Heart left ventricle (tissue), 16 donors: Measurements from ENCODE around the gene TLX1. TPM values are rescaled to one million over a fixed set of nuclear protein-coding genes. Genes with fewer than 3 reads are reported as not detected.

Experiments used
- ATAC-seq, 4 donors: fragments of 200-7000 bp; cut with Tn5 transposase; one replicate each; pipeline ENCODE4 v1.9.1; 2020 to 2022; ENCODE audit warnings: moderate library complexity in 4 of 4, mild to moderate bottlenecking in 3 of 4, moderate number of reproducible peaks in 1 of 4
- DNase-seq, 5 donors: peaks; one replicate each; pipeline ENCODE4 v3.0.0-alpha.2; 2020
- H3K27ac ChIP-seq, 12 donors: fragments of 200-600 bp; sonication (generic) in 4 of 12; one replicate each; pipeline versions ENCODE4 v1.5.0 to v1.8.0; 2016 to 2022; ENCODE audit warnings: mild to moderate bottlenecking in 2 of 12
- H3K27me3 ChIP-seq, 9 donors: fragments of 200-600 bp; sonication (generic) in 2 of 9; one replicate each; pipeline versions ENCODE4 v1.5.1 to v1.8.0; 2016 to 2022; ENCODE audit warnings: mild to moderate bottlenecking in 3 of 9
- H3K36me3 ChIP-seq, 9 donors: fragments of 200-600 bp; sonication (generic) in 2 of 9; one replicate each; pipeline versions ENCODE4 v1.5.0 to v1.8.0; 2018 to 2022; ENCODE audit warnings: mild to moderate bottlenecking in 2 of 9
- H3K4me1 ChIP-seq, 12 donors: fragments of 200-600 bp; sonication (generic) in 4 of 12; one replicate each; pipeline versions ENCODE4 v1.5.0 to v1.8.0; 2016 to 2022; ENCODE audit warnings: mild to moderate bottlenecking in 3 of 12
- H3K4me3 ChIP-seq, 12 donors: fragments of 200-600 bp; sonication (generic) in 4 of 12; one replicate each; pipeline versions ENCODE4 v1.5.0 to v1.8.0; 2017 to 2022; ENCODE audit warnings: mild to moderate bottlenecking in 9 of 12, moderate library complexity in 4 of 12
- H3K9me3 ChIP-seq, 12 donors: fragments of 200-600 bp; sonication (generic) in 4 of 12; one replicate each; pipeline versions ENCODE4 v1.5.0 to v1.8.0; 2016 to 2022; ENCODE audit warnings: mild to moderate bottlenecking in 1 of 12
- POLR2A ChIP-seq, 2 donors: fragments of 450-650 bp; IDR thresholded peaks; one replicate each; pipeline ENCODE4 v1.6.1; 2017; ENCODE audit warnings: antibody characterized with exemption in 2 of 2, mild to moderate bottlenecking in 2 of 2, moderate library complexity in 2 of 2
- WGBS, 4 donors: extraction: QIAGEN DNeasy Blood & Tissue Kit in 2 of 4; methylation state at CpG; one replicate each; pipeline versions ENCODE4 v1.1.5 to v1.1.7; 2013 to 2018; 5-methylcytosine and 5-hydroxymethylcytosine counted together
- intact Hi-C, 10 donors: fragments of 100-400 bp; cut with DNase I; formaldehyde crosslinking; loops; one replicate each; pipeline versions ENCODE4 v1.11.1 to v1.14.2; 2022
- polyA plus RNA-seq, 2 donors: library from polyadenylated mRNA; stranded (reverse); fragments of 200-250 nt; gene quantifications; one replicate each; pipeline ENCODE4 v1.2.3, GENCODE V29; 2013
- total RNA-seq, 9 donors: library from RNA; depleted of rRNA in 2 of 9; stranded (reverse); fragments of >200 nt in 2 of 9; fragmentation: NEBNext Ultra II Directional in 3 of 9; extraction: Animal tissue kit (Norgen Biotek cat#: 25700) in 3 of 9; gene quantifications; one replicate each; pipeline versions ENCODE4 v1.1.0 to v1.2.4, GENCODE V29; 2016 to 2023
- TF ChIP-seq, protein P1 (sequence below), 12 donors: fragments of 200-600 bp; sonication (generic) in 4 of 12; IDR thresholded peaks; one replicate each; pipeline versions ENCODE4 v1.5.0 to v1.8.0; 2018 to 2022; ENCODE audit warnings: antibody characterized with exemption in 12 of 12, mild to moderate bottlenecking in 5 of 12
- donor health status: ischemic (EF 13 %, LVEDD 7.1; RV severe dilation, severe dysfunction).
- donor health status: healthy with polysubstance abuse.
- donor health status: DM: no; HTN: yes; CAD: no.
- donor health status: DM: no; HTN: no; CAD: no.
- donor health status: ischemic (EF 25% LVEDD 6.9; RV normal size, moderate dysfunction).
- donor health status: ischemic (EF 25% LVEDD 5.7; RV mildly dilated, moderate dysfunction).
- donor health status: healthy.
- donor health status: DM: yes; HTN: yes; CAD: no.
- donor health status: ischemic (EF 35%, LVEDD 5.7; RV mildly dilated, moderate dysfunction).
- donor health status: nonischemic (EF 11% LVEDD 7.7; RV severe dilation, severe dysfunction).
- donor health status: DM: yes; HTN: yes; CAD: no.
- donor health status: PGD.
- donor health status: ischemic (EF 29% LVEDD 5.4; RV normal size, mild dysfunction).
- donor health status: nonischemic (EF 23%, LVEDD 6.1; RV moderate dilation, normal function).

The TLX1 gene
- total and polyA plus RNA-seq, 11 donors = 0.08 to 0.94 (median 0.18) TPM; not detected in 3

DNA sequence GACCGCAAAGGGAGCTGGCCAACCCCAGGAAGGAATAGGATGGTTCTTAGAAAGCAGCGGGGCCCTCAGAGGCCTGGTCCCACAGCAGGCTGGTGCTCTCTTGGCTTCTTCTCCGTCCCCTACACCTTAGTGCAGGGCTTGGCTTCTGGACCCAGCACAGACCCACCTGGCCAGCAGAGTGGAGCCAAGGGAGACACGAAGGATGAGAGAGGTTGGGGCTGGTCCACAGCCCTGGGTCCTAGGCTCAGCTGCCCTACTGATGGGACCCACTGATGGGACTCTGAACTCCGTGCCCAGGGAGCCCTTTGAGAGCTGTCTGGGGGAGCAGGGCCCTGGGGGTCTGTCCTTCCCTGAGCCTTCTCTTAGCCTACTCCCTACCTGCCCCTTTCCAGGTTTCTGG, 6.2 kb upstream of the TLX1 start:
- Histone ChIP-seq H3K9me3 (no peaks in the 10 kb centered on the region), H3K4me1 (peaks cover 0 to 25% (median 14%) of the 10 kb centered on the region in 12 donors), H3K4me3 (no peak overlapping the region), H3K27ac (no peak overlapping the region), H3K36me3 (no peaks in the 10 kb centered on the region), H3K27me3 (peaks cover 56 to 100% (median 96%) of the 10 kb centered on the region in 9 donors)
- ATAC-seq (no peak), DNase-seq (no peak)
- TF ChIP-seq, protein P1, sequence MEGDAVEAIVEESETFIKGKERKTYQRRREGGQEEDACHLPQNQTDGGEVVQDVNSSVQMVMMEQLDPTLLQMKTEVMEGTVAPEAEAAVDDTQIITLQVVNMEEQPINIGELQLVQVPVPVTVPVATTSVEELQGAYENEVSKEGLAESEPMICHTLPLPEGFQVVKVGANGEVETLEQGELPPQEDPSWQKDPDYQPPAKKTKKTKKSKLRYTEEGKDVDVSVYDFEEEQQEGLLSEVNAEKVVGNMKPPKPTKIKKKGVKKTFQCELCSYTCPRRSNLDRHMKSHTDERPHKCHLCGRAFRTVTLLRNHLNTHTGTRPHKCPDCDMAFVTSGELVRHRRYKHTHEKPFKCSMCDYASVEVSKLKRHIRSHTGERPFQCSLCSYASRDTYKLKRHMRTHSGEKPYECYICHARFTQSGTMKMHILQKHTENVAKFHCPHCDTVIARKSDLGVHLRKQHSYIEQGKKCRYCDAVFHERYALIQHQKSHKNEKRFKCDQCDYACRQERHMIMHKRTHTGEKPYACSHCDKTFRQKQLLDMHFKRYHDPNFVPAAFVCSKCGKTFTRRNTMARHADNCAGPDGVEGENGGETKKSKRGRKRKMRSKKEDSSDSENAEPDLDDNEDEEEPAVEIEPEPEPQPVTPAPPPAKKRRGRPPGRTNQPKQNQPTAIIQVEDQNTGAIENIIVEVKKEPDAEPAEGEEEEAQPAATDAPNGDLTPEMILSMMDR (IDR thresholded peaks at IDR 0.05) = no peak
- no peak for TF ChIP-seq POLR2A (IDR thresholded peaks at IDR 0.05)
- intact Hi-C loops = no loop called here
- WGBS, 4 donors = 59 to 70% (median 66%) methylated on average over 5 of the region's 5 CpGs

GRCh38 chr10:101126684-101127628, 4.1 kb upstream of the TLX1 start:
- no peak for DNase-seq
- Histone ChIP-seq H3K27ac (no peak overlapping the region), H3K4me3 (no peak overlapping the region), H3K9me3 (no peaks in the 10 kb centered on the region), H3K4me1 (peaks cover 0 to 27% (median 16%) of the 10 kb centered on the region in 12 donors), H3K36me3 (no peaks in the 10 kb centered on the region), H3K27me3 (peaks cover 69 to 100% (median 99%) of the 10 kb centered on the region in 9 donors)
- no peak for ATAC-seq
- intact Hi-C loops = no loop called here
- 13 to 33% (median 25%) methylated on average over 14 of the region's 14 CpGs for WGBS, 4 donors
- no peak for TF ChIP-seq POLR2A (IDR thresholded peaks at IDR 0.05)
- TF ChIP-seq, protein P1 (IDR thresholded peaks at IDR 0.05) = no peak

- Histone ChIP-seq H3K27ac (no peak overlapping the region), H3K36me3 (no peaks in the 10 kb centered on the region), H3K4me3 (no peak overlapping the region), H3K4me1 (peaks cover 3 to 39% (median 19%) of the 10 kb centered on the region in 12 donors), H3K27me3 (peaks cover 69 to 100% (median 99%) of the 10 kb centered on the region in 9 donors), H3K9me3 (no peaks in the 10 kb centered on the region)
- TF ChIP-seq POLR2A (IDR thresholded peaks at IDR 0.05) = no peak
- TF ChIP-seq, protein P1 (IDR thresholded peaks at IDR 0.05) = no peak
- intact Hi-C loops = no loop called here
- ATAC-seq (no peak), DNase-seq (no peak)
- 44 to 57% (median 51%) methylated on average over 5 of the region's 5 CpGs for WGBS, 4 donors
These were observed 959 bp upstream of the TLX1 start for GRCh38 chr10:101130141-101130540.

GRCh38 chr10:101131962-101132635, 999 bp downstream of the TLX1 start:
- no peak for ATAC-seq

More at GRCh38 chr10:101131962-101132635, 999 bp downstream of the TLX1 start:
- no peak overlapping the region for H3K27ac ChIP-seq
- no peak for DNase-seq
- TF ChIP-seq, protein P1 (IDR thresholded peaks at IDR 0.05) = no peak
- no peak for TF ChIP-seq POLR2A (IDR thresholded peaks at IDR 0.05)
- H3K36me3 ChIP-seq = no peaks in the 10 kb centered on the region
- no peaks in the 10 kb centered on the region for H3K9me3 ChIP-seq
- H3K27me3 ChIP-seq = peaks cover 68 to 100% (median 100%) of the 10 kb centered on the region in 9 donors
- intact Hi-C loops = no loop called here
- H3K4me1 ChIP-seq = peaks cover 3 to 50% (median 23%) of the 10 kb centered on the region in 12 donors
- WGBS, 4 donors = 4 to 13% (median 10%) methylated on average over 23 to 39 of the region's 39 CpGs
- peak overlapping the region in 11 of 12 donors; percentile 13 to 46 (median 34) for H3K4me3 ChIP-seq
